ENCODE measurements around the gene KIRREL3. TPM values are rescaled to one million over a fixed set of nuclear protein-coding genes. Genes with fewer than 3 reads are reported as not detected.

KIRREL3 gene
- total and polyA plus RNA-seq, 9 of the 15 experiments (the other 6 are each of a cell fraction or from before 2014, with no cell fraction given) = 0.04 to 0.10 TPM; not detected in 7

- Histone ChIP-seq H2AFZ (ENCODE audit: low read depth, low read length) (no peak overlapping the region), H3K9me3 (replicated peaks; ENCODE audit: control insufficient read depth, insufficient read depth, low read depth, low read length) (no peaks in the 10 kb centered on the region), H3K9ac (ENCODE audit: insufficient read depth in 1 of 2, low read depth in 2 of 2, low read length in 2 of 2) (no peak overlapping the region), H3K36me3 (ENCODE audit: control insufficient read depth, insufficient read depth, low read length) (no peaks in the 10 kb centered on the region), H3K79me2 (ENCODE audit: control insufficient read depth, insufficient read depth, low read length) (no peaks in the 10 kb centered on the region), H3K27ac (ENCODE audit: extremely low read depth, low read depth, low read length) (no peak overlapping the region), H3K4me2 (ENCODE audit: insufficient read depth, low read length) (no peak overlapping the region), H3K4me1 (replicated peaks in 1 of 2; ENCODE audit: control insufficient read depth in 2 of 2, insufficient read depth in 2 of 2, low read length in 2 of 2) (no peaks in the 10 kb centered on the region), H3K27me3 (ENCODE audit: control insufficient read depth in 2 of 2, insufficient read depth in 2 of 2, low read length in 2 of 2) (no peaks in the 10 kb centered on the region), H3K9me1 (ENCODE audit: control insufficient read depth, insufficient read depth, low read length) (no peaks in the 10 kb centered on the region), H3K4me3 (no peak overlapping the region), H4K20me1 (replicated peaks; ENCODE audit: control insufficient read depth, insufficient read depth, low read length) (no peaks in the 10 kb centered on the region)
- no peak for FAIRE-seq
- DNase-seq (ENCODE audit: extremely low read depth in 1 of 4, low spot score in 3 of 4) = no peak
- TF ChIP-seq MLLT1 (IDR thresholded peaks at IDR 0.05) (peak in 1 of 2 experiments; percentile 30; a peak in 1 of 4 replicates), RHOXF2B (CRISPR knock-in tag; conservative IDR thresholded peaks at IDR 0.05) (no peak), GTF2A2 (tag; IDR thresholded peaks at IDR 0.05) (no peak), RBM39 (optimal IDR thresholded peaks at IDR 0.05; ENCODE audit: low read depth, low read length) (no peak), ZBTB17 (CRISPR knock-in tag; IDR thresholded peaks at IDR 0.05) (peak; percentile 79; the same call in 1 of the 2 replicates), SMC3 (conservative IDR thresholded peaks at IDR 0.05; ENCODE audit: insufficient read depth, low read depth, low read length) (no peak), HDAC1 (IDR thresholded peaks at IDR 0.05) (no peak), JUN (IDR thresholded peaks at IDR 0.05; ENCODE audit: borderline replicate concordance, low read depth, low read length) (no peak), JUN (CRISPR knock-in tag; IDR thresholded peaks at IDR 0.05; ENCODE audit: borderline replicate concordance) (no peak)
- intact Hi-C loops (cut with micrococcal nuclease) = no loop called here
- no TSS peak for BruUV-seq (replicated peaks)
- 9% methylated on average over 1 of the region's 1 CpG for WGBS (ENCODE audit: insufficient coverage, low coverage, missing lambda C conversion rate)
- CTCF ChIA-PET (ENCODE audit: low intra/inter-chr PET ratio) = no interaction called here
- POLR2A ChIA-PET = no interaction called here
- in situ Hi-C loops (cut with MboI) = no loop called here
- ATAC-seq = no peak
These were observed 82.0 kb downstream of the KIRREL3 start for GRCh38 chr11:126918556-126918955.

Data from K562 (cell line).